HG03378 (cell line): ENCODE data around the gene EVI2A.

Source experiments
- ATAC-seq: cut with Tn5 transposase; IDR thresholded peaks from one replicate; pipeline ENCODE4 v1.9.1; 2021; ENCODE audit warnings: mild to moderate bottlenecking, moderate library complexity; ENCODE audit not compliant: unreplicated experiment

EVI2A gene

DNA sequence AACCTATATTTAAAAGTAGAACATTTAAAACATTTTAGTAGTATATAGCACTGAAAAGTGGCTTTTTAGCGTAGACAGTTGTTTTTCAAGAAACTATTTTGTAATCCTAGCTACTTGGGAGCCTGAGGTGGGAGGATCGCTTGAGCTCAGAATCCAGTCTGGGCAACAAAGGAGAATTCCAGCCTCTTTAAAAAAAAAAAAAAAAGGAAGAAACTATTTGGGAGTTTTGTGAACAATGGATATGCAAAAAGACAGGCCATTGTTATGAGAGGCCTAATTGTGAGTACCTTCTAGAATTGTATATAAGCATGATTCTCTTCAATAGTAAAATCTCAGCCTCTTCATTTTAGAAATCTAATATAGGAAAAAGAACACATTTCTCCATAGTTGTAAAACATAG is 42.0 kb downstream of the EVI2A start:
- no peak for ATAC-seq

DNA sequence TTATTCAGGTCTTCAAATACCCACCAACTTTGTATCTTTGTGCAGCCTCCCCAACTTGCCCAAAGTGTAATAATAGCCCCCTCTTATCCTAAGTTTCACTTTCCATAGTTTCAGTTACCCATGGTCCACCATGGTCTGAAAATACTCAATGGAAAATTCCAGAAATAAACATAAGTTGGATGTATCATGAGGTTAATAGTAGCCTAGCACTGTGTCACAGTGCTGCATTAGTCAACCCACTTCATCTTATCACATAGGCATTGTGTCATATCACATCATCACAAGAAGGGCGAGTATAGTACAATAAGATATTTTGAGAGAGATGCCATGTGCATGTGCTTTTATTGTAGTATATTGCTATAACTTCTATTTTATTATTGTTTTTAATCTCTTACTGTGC is 46.3 kb downstream of the EVI2A start:
- no peak for ATAC-seq

DNA sequence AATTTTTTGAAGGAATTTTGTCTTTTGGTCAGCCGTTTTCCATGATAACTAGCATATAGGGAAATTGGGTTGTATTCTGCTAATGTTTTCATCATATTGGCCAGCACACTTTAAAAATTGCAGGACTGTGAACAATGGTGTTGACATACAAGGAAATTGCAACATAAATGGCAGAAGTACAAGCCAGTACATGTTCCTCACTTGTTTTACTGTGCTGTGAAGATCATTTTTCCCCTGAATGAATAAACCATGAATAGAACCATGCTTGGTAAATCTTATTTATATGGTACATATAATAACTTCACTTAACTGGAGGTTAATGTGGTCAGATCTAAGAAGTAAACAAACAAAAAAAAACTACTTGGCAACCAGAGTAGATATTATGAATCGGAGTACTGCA is 47.2 kb downstream of the EVI2A start:
- ATAC-seq, result no peak

DNA sequence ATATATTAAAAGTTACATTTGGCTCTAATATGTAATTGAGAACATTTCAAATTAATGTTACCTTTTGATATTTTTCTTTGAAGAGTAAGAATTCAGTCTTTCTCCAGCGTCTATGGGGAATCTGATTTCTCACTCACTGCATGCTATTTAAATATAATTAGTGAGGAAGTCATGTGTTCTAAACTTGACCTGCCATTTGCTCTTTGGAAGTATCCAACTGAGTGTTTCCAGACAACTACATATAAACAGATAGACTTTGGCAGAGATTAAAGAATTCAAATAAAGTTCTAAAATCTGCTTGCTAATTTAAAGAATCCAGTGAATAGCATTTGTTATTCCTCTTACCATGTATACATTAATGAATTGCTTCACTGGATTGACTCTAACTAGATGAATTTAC is 47.9 kb downstream of the EVI2A start:
- no peak for ATAC-seq

DNA sequence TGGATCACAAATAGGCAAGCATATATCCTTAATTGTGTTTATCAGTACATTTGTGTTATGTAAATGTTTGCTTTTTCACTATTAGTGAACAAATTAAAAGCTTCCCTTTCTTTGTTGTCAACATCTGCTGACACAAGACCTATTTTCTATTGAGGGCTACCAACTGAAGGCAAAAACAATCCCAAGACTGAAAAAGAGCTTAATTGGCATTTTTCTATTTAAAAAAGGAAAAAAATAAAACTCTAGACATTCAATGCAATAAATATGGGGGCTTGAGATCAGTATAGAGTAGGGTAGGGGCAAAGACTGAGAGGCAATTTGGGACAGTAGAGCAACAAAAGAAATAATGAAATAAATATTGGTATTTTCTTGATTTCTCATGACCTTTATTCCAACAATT is 48.6 kb downstream of the EVI2A start:
- no peak for ATAC-seq

DNA sequence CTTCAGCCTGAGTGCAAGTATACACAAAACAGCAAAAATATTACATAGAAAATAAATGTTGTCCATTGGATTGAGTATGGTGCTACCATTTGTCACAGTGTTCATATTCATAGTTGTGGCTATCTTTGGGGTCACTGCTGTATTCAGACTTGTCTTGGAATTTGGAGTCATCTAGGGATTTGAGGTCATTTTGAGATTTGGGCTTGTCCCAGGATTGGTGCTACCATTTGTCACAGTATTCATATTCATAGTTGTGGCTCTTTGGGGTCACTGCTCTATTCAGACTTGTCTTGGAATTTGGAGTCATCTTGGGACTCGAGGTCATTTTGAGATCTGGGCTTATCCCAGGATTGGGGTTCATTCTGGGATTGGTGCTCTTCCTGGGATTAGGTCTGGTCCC is 49.2 kb downstream of the EVI2A start:
- no peak for ATAC-seq

DNA sequence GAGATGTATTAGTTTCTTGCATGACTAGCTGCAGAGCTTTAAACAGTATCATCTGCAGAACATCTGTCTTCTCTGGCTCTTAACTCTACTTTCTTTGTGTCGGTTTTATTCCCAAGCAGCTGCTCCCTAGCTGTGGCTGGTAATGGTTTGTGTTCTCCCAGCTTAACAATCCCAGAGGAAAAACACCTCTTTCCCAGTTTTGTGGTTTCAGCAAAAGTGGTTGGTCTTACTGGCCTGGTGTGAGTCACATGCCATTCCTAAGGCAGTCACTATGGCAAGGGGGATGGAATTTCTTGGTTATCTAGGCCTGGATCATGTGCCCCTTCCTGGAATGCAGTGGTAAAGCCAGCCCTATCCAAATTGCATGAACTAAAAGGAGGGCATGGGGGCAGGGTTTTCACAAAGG is 51.8 kb downstream of the EVI2A start:
- no peak for ATAC-seq

DNA sequence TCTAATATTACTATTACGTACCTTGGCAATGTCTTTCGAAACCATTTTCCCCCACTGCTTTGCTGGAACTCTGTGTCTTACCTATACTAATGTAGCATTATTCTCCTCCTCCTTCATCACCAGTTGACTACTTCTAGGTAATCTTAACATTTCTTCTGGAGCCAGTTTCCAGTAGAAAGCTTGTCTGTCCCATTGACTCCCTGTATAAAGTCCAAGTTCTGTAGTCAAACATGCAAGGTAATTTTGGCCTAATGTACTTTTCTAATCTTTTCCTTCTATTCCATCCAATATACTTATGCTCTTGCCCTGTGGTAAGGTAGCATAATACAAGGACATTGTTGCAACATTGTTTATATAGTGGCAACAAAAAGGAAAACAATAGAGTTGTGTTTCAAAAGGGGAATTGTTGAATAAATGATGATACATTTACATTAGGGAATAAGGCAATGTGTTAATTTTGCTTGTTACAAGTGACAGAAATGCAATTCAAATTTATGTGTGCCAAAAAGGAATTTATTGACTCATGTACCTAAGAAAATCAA is 52.3 kb downstream of the EVI2A start:
- no peak for ATAC-seq
